HG03575 (cell line): ENCODE data around the gene YBX1.
"Not testable (repeated sequence)": the region's sequence is repeated elsewhere in the genome, so short reads cannot be mapped to it uniquely, and the experiment has no call there.

Source experiments
- ATAC-seq: cut with Tn5 transposase; IDR thresholded peaks from one replicate; pipeline ENCODE4 v1.9.1; 2021; ENCODE audit not compliant: unreplicated experiment, insufficient number of reproducible peaks, low FRiP score; ENCODE audit errors: extremely low read depth

The YBX1 gene

GRCh38 chr1:42681741-42682483 is at the start of gene YBX1:
YBX1 (plus strand) TSS chr1:42682418; CDS start chr1:42682566, 148 bp downstream.
- ATAC-seq = peak; percentile 87

GRCh38 chr1:42639116-42639515 is 43.1 kb upstream of the YBX1 start:
- ATAC-seq = no peak

GRCh38 chr1:42646056-42646455 is 36.2 kb upstream of the YBX1 start:
- ATAC-seq = no peak

DNA sequence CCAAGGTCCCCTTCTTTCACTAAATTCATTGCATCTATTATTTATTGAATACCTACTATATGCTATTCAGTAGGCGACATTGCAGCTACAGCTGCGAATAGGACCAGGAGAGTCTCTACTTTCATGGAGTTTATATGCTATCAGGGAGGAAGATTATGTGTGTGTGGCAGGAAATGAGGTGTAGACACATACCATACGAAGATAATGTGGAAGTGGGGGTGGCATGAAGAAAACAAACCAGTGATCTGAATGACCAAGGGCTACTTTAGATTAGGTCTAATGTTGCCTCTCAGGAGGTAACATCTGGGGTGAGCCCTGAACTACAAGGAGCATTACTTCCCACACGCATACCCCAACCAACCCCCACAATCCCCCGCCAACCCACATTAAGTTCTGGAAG is 25.0 kb upstream of the YBX1 start:
- ATAC-seq = no peak

GRCh38 chr1:42657981-42658876 is 24.0 kb upstream of the YBX1 start, which contains the start of gene PPIH:
PPIH (plus strand) TSS chr1:42658423; CDS start chr1:42658447, 24 bp downstream.
- ATAC-seq = no peak

DNA sequence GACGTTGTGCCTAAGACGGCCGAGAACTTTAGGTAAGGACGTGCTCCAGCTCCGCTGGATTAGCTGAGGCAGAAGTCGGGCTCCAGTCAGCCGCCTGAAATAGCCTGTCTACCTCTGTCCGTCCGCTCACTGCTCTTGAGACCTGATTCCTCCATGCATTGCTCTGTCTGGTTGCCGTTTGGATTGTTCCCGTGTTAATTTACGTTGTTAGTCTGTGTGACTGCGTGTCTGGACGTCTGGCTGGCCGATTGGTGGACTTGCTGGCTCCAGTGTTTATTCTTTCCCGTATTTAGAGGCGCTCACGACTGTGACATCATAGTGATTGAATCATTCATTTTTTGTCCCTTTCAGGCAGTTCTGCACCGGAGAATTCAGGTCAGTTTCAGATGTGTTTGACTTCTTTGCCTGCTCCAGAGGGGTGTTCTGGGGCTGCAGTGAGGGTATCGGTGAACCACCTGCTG is 23.3 kb upstream of the YBX1 start:
- ATAC-seq = no peak

DNA sequence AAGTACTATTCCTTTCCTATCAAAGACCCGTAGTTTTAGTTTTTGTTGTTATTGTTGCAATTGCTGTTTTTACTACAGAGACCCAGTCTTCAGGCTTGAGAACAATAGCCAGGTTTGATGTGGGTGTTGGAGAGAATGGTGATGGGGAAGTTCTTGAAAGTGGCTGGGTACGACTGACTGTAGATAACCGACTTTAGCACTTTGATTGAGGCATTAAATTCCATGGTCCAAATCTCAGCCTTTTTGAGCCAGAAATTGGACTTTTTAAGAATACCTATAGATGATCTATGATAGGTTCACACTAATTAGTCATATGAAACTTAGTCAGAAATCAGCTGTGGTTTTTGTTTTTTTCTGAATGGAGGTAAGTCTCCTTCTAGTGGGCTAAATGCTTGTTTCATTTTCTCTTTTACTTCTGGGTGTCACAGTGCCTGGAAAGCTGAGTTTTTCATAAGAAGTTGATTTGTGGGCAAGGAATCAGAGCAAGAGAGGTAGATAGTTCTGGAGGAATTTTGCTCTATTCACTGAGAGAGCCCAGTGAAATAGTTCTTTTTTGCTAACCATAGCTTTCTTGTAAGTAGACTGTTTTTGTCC is 21.2 kb upstream of the YBX1 start:
- ATAC-seq = no peak

GRCh38 chr1:42669936-42670335 is 12.3 kb upstream of the YBX1 start:
- no peak for ATAC-seq

DNA sequence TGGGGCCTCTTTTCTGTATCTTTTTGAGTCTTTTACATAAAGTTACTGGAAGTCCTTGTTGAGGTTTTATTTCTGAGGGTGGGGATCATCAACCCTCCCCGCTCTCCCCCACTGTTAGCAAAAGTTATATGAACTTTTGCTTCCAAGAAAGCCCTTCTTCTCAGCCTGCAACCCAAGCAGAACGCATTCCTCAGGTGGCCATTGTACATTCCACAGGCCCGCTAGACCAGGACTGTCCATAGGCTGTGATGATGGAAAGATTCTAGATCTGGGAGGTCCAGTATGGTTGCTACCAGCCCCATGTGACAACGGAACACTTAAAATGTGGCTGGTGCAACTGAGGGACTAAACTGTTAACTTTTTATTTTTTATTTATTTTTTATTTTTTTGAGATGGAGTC is 11.8 kb upstream of the YBX1 start:
- no peak for ATAC-seq

- no peak for ATAC-seq
These were observed 8.0 kb upstream of the YBX1 start for GRCh38 chr1:42674214-42674613.

GRCh38 chr1:42674682-42675081 is 7.5 kb upstream of the YBX1 start:
- no peak for ATAC-seq

DNA sequence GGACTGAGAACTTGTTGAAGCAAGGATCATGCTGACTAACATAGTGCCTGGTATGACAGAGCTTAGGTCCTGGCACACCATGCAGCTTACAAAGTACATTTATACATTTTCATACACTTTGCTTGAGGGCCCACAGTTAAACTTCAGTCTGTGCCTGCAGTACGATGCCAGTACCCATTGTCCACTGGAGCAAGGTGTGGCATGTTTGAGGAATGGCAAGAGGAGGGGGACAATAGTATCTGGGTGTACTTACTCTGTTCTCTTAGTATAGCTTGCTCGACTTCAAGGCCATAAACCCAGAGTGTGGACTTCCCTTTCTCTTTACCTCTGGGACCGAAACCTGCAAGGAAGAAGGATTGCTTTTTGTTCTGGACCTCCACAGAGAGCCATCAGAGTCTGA is 6.8 kb upstream of the YBX1 start:
- no peak for ATAC-seq

DNA sequence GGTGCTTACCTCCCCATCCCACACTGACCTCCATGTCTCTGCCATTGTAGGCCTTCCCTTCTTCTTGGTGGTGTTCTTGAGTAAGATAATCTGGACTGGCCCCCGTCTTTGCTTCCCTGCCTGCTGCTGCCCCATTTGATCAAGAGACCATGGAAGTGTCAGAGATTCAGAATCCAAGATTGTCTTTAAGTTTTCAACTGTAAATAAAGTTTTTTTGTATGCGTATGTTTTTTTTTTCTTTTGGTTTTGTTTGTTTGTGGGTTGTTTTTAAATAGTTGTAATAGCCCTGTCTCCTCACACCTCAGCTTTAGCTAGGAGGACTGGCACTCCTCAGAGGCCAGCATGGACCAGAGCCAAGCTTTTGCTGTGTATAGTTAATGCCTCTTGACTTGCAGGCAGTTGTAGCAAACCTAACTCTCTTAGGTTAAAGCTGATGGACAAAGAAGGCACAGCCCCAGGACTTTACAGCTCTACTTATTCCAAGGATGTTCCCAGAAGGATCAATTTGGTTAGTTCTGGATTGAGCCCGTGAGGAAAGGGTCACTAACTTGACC is 5.6 kb upstream of the YBX1 start:
- no peak for ATAC-seq

GRCh38 chr1:42679364-42679983 is 2.7 kb upstream of the YBX1 start:
- no peak for ATAC-seq

- ATAC-seq = no peak
These were observed 2.2 kb upstream of the YBX1 start for GRCh38 chr1:42680055-42680454.

DNA sequence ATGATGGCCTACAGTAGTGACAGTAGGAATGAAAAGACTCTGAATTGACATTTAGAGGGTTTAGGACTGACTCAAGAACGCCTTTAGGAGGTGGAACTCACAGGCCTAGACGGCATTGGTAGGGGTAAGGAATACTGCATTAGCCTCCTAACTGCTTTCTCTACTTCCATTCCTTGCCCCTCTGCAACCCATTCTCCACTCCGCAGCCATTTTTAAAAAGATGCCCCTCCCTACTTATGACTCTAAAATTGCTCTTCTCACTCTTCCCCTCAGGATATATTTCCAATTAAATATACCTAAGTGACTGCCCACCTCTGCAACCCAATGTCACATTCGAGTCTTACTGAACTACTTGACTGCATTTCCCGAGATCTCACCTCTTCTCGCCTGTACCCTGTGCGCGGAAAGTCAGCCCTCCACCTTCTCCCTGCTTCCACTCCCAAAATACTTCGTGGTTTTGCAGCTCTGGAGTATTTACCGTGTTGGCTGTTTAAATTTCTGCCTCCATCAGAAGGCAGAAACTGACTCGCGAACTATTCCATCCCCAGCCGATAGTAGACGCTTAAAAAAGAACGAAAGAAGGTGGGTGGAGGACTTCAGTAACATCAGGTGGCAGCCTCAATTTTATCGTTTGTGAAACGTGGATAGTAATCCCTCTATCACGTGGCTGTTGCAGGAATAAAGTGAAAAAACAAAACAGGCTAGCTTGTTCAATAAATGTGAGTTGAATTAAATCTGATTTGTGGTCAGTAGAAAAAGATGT is 1.1 kb upstream of the YBX1 start:
- no peak for ATAC-seq

DNA sequence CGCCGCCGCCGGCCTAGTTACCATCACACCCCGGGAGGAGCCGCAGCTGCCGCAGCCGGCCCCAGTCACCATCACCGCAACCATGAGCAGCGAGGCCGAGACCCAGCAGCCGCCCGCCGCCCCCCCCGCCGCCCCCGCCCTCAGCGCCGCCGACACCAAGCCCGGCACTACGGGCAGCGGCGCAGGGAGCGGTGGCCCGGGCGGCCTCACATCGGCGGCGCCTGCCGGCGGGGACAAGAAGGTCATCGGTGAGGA is 193 bp downstream of the YBX1 start:
- not testable (repeated sequence) for ATAC-seq

- ATAC-seq = no peak
These were observed 717 bp downstream of the YBX1 start for GRCh38 chr1:42682739-42683531.
